Loucy (cell line): ENCODE data around the gene GPR153.

ENCODE experiments used
- H2AFZ ChIP-seq: fragments of 200-600 bp; sonication (generic); 2 replicates; pipeline ENCODE4 v1.6.0; 2016; ENCODE audit warnings: antibody characterized with exemption, mild to moderate bottlenecking, low read length, moderate library complexity
- H3F3A ChIP-seq: fragments of 200-600 bp; 2 replicates; pipeline ENCODE4 v1.6.0; 2016; ENCODE audit warnings: antibody characterized with exemption, low read depth, mild to moderate bottlenecking
- H3K27me3 ChIP-seq: fragments of 200-600 bp; sonication (generic); 2 replicates; pipeline ENCODE4 v1.6.1; 2014; ENCODE audit warnings: low read length, mild to moderate bottlenecking; ENCODE audit not compliant: insufficient read depth, poor library complexity, severe bottlenecking
- H3K36me3 ChIP-seq: fragments of 200-600 bp; sonication (generic); 2 replicates; pipeline ENCODE4 v1.6.1; 2016; ENCODE audit warnings: low read length; ENCODE audit not compliant: insufficient read depth
- H3K4me1 ChIP-seq: fragments of 200-600 bp; sonication (generic); 2 replicates; pipeline ENCODE4 v1.5.1; 2014; ENCODE audit warnings: low read length, mild to moderate bottlenecking; ENCODE audit not compliant: insufficient read depth, poor library complexity, severe bottlenecking
- H3K4me2 ChIP-seq: fragments of 200-600 bp; sonication (generic); 2 replicates; pipeline ENCODE4 v1.6.0; 2014; ENCODE audit warnings: antibody characterized with exemption, low read length, low read depth, mild to moderate bottlenecking; ENCODE audit not compliant: poor library complexity, severe bottlenecking
- H3K4me3 ChIP-seq: fragments of 200-600 bp; sonication (generic); 2 replicates; pipeline ENCODE4 v1.5.1; 2014; ENCODE audit warnings: low read length, mild to moderate bottlenecking, mixed read lengths; ENCODE audit not compliant: poor library complexity, severe bottlenecking
- H3K79me2 ChIP-seq: fragments of 200-600 bp; sonication (generic); 2 replicates; pipeline ENCODE4 v1.6.1; 2014; ENCODE audit warnings: low read length; ENCODE audit not compliant: insufficient read depth
- H3K9ac ChIP-seq: fragments of 200-600 bp; sonication (generic); 2 replicates; pipeline ENCODE4 v1.6.0; 2014; ENCODE audit warnings: mild to moderate bottlenecking, low read depth, low read length, moderate library complexity; ENCODE audit not compliant: poor library complexity, severe bottlenecking
- H3K9me2 ChIP-seq: fragments of 200-600 bp; sonication (generic); replicated peaks from 2 replicates; pipeline ENCODE4 v1.6.1; 2016; ENCODE audit warnings: low read depth, low read length, mixed read lengths
- H3K9me3 ChIP-seq: fragments of 200-600 bp; sonication (generic); 2 replicates; pipeline ENCODE4 v1.6.1; 2014; ENCODE audit warnings: mild to moderate bottlenecking, antibody characterized with exemption, low read length, low read depth; ENCODE audit not compliant: insufficient read depth
- H4K20me1 ChIP-seq: fragments of 200-600 bp; sonication (generic); 2 replicates; pipeline ENCODE4 v1.6.0; 2014; ENCODE audit warnings: antibody characterized with exemption, low read length, mild to moderate bottlenecking; ENCODE audit not compliant: insufficient read depth, poor library complexity, severe bottlenecking
- CTCF ChIP-seq: fragments of 200-600 bp; sonication (generic); conservative IDR thresholded peaks from 2 replicates; pipeline ENCODE4 v1.5.1; 2014; ENCODE audit warnings: mild to moderate bottlenecking, antibody characterized with exemption, low read length
- EZH2phosphoT487 ChIP-seq: fragments of 200-600 bp; IDR thresholded peaks from 2 replicates; pipeline ENCODE4 v1.6.1; 2018; ENCODE audit warnings: antibody characterized with exemption, mild to moderate bottlenecking, moderate library complexity, borderline replicate concordance

GPR153 gene

GRCh38 chr1:6198646-6199297, 62.1 kb downstream of the GPR153 start:
- peaks cover 39% of the 10 kb centered on the region for H3K4me1 ChIP-seq
- peaks cover 24% of the 10 kb centered on the region for H3K27me3 ChIP-seq
- H3K9ac ChIP-seq, result peak overlapping the region; percentile 92
- H4K20me1 ChIP-seq, result peaks cover 46% of the 10 kb centered on the region
- H3K9me3 ChIP-seq, result no peaks in the 10 kb centered on the region
- no peaks in the 10 kb centered on the region for H3K9me2 ChIP-seq
- H3K79me2 ChIP-seq, result peaks cover 51% of the 10 kb centered on the region
- no peak for TF ChIP-seq EZH2phosphoT487
- peak overlapping the region; percentile 87 for H3K4me3 ChIP-seq
- peaks cover 21% of the 10 kb centered on the region; the same call in 1 of the 2 replicates for H3K36me3 ChIP-seq
- peak overlapping the region; percentile 36; the same call in 1 of the 2 replicates for H2AFZ ChIP-seq
- peak overlapping the region; percentile 78 for H3K4me2 ChIP-seq
- H3F3A ChIP-seq, result no peaks in the 10 kb centered on the region

- Histone ChIP-seq H3K4me1 (peaks cover 39% of the 10 kb centered on the region), H3K4me3 (peak overlapping the region; percentile 87), H3K9ac (peak overlapping the region; percentile 92), H3K79me2 (peaks cover 59% of the 10 kb centered on the region), H3K4me2 (peak overlapping the region; percentile 78), H3K27me3 (peaks cover 19% of the 10 kb centered on the region), H2AFZ (no peak overlapping the region), H3F3A (no peaks in the 10 kb centered on the region), H3K36me3 (peaks cover 30% of the 10 kb centered on the region; the same call in 1 of the 2 replicates), H3K9me3 (no peaks in the 10 kb centered on the region), H4K20me1 (peaks cover 52% of the 10 kb centered on the region), H3K9me2 (no peaks in the 10 kb centered on the region)
- TF ChIP-seq EZH2phosphoT487 (no peak), CTCF (no peak)
Measured at GRCh38 chr1:6197746-6198427, 63.0 kb downstream of the GPR153 start.
